Astrocyte of the cerebellum (primary cell): ENCODE measurements around the gene PPTC7.
"Not testable (repeated sequence)": the region's sequence is repeated elsewhere in the genome, so short reads cannot be mapped to it uniquely, and the experiment has no call there.

Experiments
- DNase-seq: peaks from one replicate; pipeline ENCODE4 v3.0.0-alpha.2; 2011; ENCODE audit warnings: low read depth
- H3K4me3 ChIP-seq: 2 replicates; pipeline ENCODE4 v1.5.1; 2011; ENCODE audit warnings: mild to moderate bottlenecking, low read depth, low read length, moderate library complexity
- CTCF ChIP-seq: IDR thresholded peaks from 2 replicates; pipeline ENCODE4 v1.5.1; 2012; ENCODE audit warnings: low read length, low read depth, moderate library complexity, mild to moderate bottlenecking; ENCODE audit errors: missing control alignments
- in situ Hi-C: cut with HindIII; loops from 2 replicates; pipeline ENCODE4 v1.10.0; 2017; ENCODE audit warnings: low sequenced_read_pairs

Gene PPTC7

GRCh38 chr12:110560946-110561345 is 22.2 kb downstream of the PPTC7 start:
- no peak overlapping the region for H3K4me3 ChIP-seq
- TF ChIP-seq CTCF: no peak
- DNase-seq: no peak
- in situ Hi-C loops: no loop called here

GRCh38 chr12:110560048-110560447 is 23.1 kb downstream of the PPTC7 start:
- no peak for TF ChIP-seq CTCF
- H3K4me3 ChIP-seq: no peak overlapping the region
- in situ Hi-C loops: no loop called here
- DNase-seq: no peak

DNA sequence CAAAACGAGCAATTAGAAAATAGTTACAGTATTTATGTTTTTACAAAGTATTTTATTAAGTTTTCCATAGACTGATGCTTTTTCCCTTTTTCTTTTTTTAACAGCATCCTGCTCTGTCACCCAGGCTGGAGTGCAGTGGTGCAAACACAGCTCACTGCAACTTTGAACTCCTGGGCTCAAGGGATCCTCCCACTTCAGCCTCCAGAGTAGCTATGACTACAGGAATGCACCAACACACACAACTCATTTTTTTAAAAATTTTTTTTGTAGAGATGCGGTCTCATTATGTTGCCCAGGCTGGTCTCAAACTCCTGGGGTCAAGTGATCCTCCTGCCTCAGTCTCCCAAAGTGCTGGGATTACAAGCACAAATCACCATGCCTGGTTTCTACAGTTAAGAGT is 24.2 kb downstream of the PPTC7 start:
- in situ Hi-C loops, H3K4me3 ChIP-seq, DNase-seq: not testable (repeated sequence)

GRCh38 chr12:110557300-110557699 is 25.8 kb downstream of the PPTC7 start:
- no peak overlapping the region for H3K4me3 ChIP-seq
- in situ Hi-C loops: no loop called here
- TF ChIP-seq CTCF: no peak
- no peak for DNase-seq

- in situ Hi-C loops: no loop called here
- no peak overlapping the region for H3K4me3 ChIP-seq
- no peak for TF ChIP-seq CTCF
- DNase-seq: no peak
These were observed 26.4 kb downstream of the PPTC7 start for GRCh38 chr12:110556705-110557104.

DNA sequence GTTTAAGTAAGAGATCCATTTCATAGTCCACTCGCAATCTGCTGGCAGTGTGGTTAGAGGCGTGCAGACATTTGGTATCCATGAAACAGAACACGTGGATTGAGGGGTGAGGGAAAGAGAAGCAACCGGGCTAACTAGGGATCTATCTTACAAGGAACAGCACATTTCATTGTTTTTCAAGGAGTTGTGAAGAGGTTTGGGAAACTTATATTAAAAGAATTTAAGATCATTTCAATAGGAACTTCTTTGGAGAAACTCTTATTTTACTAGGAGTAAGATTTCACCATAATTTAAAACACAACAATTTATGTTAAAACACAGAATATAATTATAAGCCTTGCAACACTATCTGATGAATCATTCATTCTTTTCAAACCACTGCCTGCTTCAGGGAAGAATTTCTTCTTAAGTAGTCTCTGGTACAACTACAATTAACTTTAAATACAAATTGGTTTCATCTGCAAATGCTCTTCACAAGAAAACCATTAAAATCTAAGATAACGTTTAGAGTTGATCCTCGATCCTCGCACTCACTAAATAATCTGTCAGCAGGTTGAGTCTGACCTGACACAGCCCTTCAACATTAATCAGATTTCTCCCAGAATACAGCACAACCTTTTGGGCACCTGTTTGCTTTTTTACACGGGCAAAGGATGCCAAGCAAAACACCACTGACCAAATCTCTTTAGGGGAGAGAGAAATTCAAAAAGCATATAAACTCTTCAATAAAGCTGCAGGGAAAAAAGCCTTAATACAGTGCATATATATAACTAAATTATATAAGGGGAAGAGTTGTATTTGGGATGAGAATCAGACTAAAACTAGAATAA is 27.3 kb downstream of the PPTC7 start:
- TF ChIP-seq CTCF: no peak
- DNase-seq: no peak
- in situ Hi-C loops: no loop called here
- H3K4me3 ChIP-seq: no peak overlapping the region

- in situ Hi-C loops: no loop called here
- DNase-seq: no peak
- TF ChIP-seq CTCF: no peak
- H3K4me3 ChIP-seq: no peak overlapping the region
These were observed 28.9 kb downstream of the PPTC7 start for GRCh38 chr12:110554184-110554583.
